GM23338 (cell line): ENCODE measurements around the gene ENPP1. TPM values are rescaled to one million over a fixed set of nuclear protein-coding genes. Genes with fewer than 3 reads are reported as not detected.

Experiments used
- ATAC-seq: fragments of 200-7000 bp; cut with Tn5 transposase; 3 replicates; pipeline ENCODE4 v1.9.1; 2020
- DNase-seq: peaks from one replicate; pipeline ENCODE4 v3.0.0-alpha.2; 2015; ENCODE audit warnings: low spot score
- H2AFZ ChIP-seq: fragments of 200-600 bp; sonication (generic); 2 replicates; pipeline ENCODE4 v1.8.0; 2016; ENCODE audit warnings: antibody characterized with exemption, mild to moderate bottlenecking, moderate library complexity
- H3F3A ChIP-seq: fragments of 200-600 bp; sonication (generic); replicated peaks from 2 replicates; pipeline ENCODE4 v1.8.0; 2017; ENCODE audit warnings: antibody characterized with exemption, mixed run types, low read depth
- H3K27ac ChIP-seq: fragments of 200-600 bp; sonication (generic); 2 replicates; pipeline ENCODE4 v1.6.1; 2016; ENCODE audit warnings: low read depth
- H3K27me3 ChIP-seq: fragments of 200-600 bp; sonication (generic); 2 replicates; pipeline ENCODE4 v1.8.0; 2016; ENCODE audit warnings: mild to moderate bottlenecking, mixed run types, moderate library complexity; ENCODE audit not compliant: insufficient read depth
- H3K36me3 ChIP-seq: fragments of 200-600 bp; sonication (generic); 2 replicates; pipeline ENCODE4 v1.8.0; 2016; ENCODE audit warnings: mild to moderate bottlenecking; ENCODE audit not compliant: insufficient read depth
- H3K4me1 ChIP-seq: fragments of 200-600 bp; sonication (generic); 2 replicates; pipeline ENCODE4 v1.8.0; 2016; ENCODE audit warnings: mild to moderate bottlenecking, moderate library complexity; ENCODE audit not compliant: insufficient read depth
- H3K4me2 ChIP-seq: fragments of 200-600 bp; sonication (generic); 2 replicates; pipeline ENCODE4 v1.7.1; 2017; ENCODE audit warnings: mixed run types
- H3K4me3 ChIP-seq: fragments of 200-600 bp; sonication (generic); 2 replicates; pipeline ENCODE4 v1.6.1; 2016; ENCODE audit warnings: mixed run types
- H3K79me2 ChIP-seq: fragments of 200-600 bp; sonication (generic); replicated peaks from 2 replicates; pipeline ENCODE4 v1.8.0; 2017; ENCODE audit warnings: mild to moderate bottlenecking; ENCODE audit not compliant: insufficient read depth
- H3K9me2 ChIP-seq: fragments of 200-600 bp; sonication (generic); 2 replicates; pipeline ENCODE4 v1.8.0; 2017; ENCODE audit not compliant: insufficient read depth
- H4K20me1 ChIP-seq: fragments of 200-600 bp; sonication (generic); replicated peaks from 2 replicates; pipeline ENCODE4 v1.8.0; 2017; ENCODE audit warnings: mild to moderate bottlenecking; ENCODE audit not compliant: insufficient read depth
- H3K27ac Mint-ChIP-seq: 2 replicates; pipeline ENCODE4 v1.8.0; 2020; ENCODE audit warnings: inconsistent platforms, mild to moderate bottlenecking, moderate library complexity, mixed read lengths
- H3K27me3 Mint-ChIP-seq: 3 replicates; pipeline ENCODE4 v1.8.0; 2022; ENCODE audit warnings: low read depth, mild to moderate bottlenecking, moderate library complexity, mixed read lengths, inconsistent platforms; ENCODE audit not compliant: insufficient read depth, poor library complexity
- H3K36me3 Mint-ChIP-seq: 3 replicates; pipeline ENCODE4 v1.8.0; 2021; ENCODE audit warnings: low read depth, mild to moderate bottlenecking, inconsistent platforms, moderate library complexity, mixed read lengths
- H3K4me1 Mint-ChIP-seq: 3 replicates; pipeline ENCODE4 v1.8.0; 2020; ENCODE audit warnings: mild to moderate bottlenecking, inconsistent platforms, mixed read lengths
- H3K4me3 Mint-ChIP-seq: 3 replicates; pipeline ENCODE4 v1.8.0; 2021; ENCODE audit warnings: moderate library complexity, mild to moderate bottlenecking, inconsistent platforms, mixed read lengths
- H3K9me3 Mint-ChIP-seq: 3 replicates; pipeline ENCODE4 v1.8.0; 2020; ENCODE audit warnings: moderate library complexity, mild to moderate bottlenecking, inconsistent platforms, mixed read lengths
- ETS1 ChIP-seq: IDR thresholded peaks from 2 replicates; pipeline ENCODE4 v1.6.1; 2016; ENCODE audit warnings: antibody characterized with exemption
- ZNF331 ChIP-seq: fragments of 250-450 bp; sonication (Bioruptor Pico); IDR thresholded peaks from 2 replicates; pipeline ENCODE4 v1.5.0; 2020; ENCODE audit warnings: low read depth, mild to moderate bottlenecking, moderate library complexity
- polyA plus RNA-seq: library from polyadenylated mRNA; unstranded; fragments of >200 nt; fragmentation: Nextera tagmentation; extraction: Ambion mirVana; gene quantifications from 2 replicates; pipeline ENCODE4 v1.2.1, GENCODE V29; 2016
- total RNA-seq: library from RNA; depleted of rRNA; stranded (reverse); fragments of >200 nt; shearing (Covaris generic); gene quantifications from 2 replicates; pipeline ENCODE4 v1.2.3, GENCODE V29; 2014
- TF ChIP-seq, protein P1 (sequence below): IDR thresholded peaks from one replicate; pipeline ENCODE4 v1.6.1; 2018; ENCODE audit warnings: antibody characterized with exemption; ENCODE audit not compliant: unreplicated experiment
- TF ChIP-seq, protein P2 (sequence below), 2 experiments: fragments of 200-600 bp in 1 of 2; sonication (generic) in 1 of 2; conservative IDR thresholded peaks; 2 replicates each; pipeline versions ENCODE4 v1.5.1 to v1.6.1; 2016 to 2017; ENCODE audit warnings: antibody characterized with exemption in 2 of 2, low read depth in 2 of 2, mild to moderate bottlenecking in 2 of 2, moderate library complexity in 1 of 2

The ENPP1 gene
- total and polyA plus RNA-seq, 2 experiments from 2014 or later, result 17.3 to 46.9 TPM

DNA sequence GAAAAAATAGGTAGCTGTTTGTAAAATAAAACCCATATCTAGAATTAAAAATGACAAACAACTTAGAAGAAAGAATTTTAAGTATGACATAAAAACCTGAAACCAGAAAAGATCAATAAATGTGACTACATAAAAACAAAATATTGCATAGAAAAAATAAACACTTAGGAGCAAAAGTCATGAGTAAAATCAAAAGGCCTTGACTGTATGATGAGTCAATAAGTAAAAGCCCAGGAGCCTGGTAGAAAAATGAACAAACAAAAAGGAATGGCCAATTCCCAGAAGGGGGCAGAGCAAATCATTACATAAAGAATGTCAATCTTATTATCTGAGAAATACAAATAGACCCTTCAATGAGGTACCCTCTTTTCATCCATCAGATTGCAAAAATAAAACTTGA lies 20.7 kb upstream of the ENPP1 start (continued):
- TF ChIP-seq, protein P1, sequence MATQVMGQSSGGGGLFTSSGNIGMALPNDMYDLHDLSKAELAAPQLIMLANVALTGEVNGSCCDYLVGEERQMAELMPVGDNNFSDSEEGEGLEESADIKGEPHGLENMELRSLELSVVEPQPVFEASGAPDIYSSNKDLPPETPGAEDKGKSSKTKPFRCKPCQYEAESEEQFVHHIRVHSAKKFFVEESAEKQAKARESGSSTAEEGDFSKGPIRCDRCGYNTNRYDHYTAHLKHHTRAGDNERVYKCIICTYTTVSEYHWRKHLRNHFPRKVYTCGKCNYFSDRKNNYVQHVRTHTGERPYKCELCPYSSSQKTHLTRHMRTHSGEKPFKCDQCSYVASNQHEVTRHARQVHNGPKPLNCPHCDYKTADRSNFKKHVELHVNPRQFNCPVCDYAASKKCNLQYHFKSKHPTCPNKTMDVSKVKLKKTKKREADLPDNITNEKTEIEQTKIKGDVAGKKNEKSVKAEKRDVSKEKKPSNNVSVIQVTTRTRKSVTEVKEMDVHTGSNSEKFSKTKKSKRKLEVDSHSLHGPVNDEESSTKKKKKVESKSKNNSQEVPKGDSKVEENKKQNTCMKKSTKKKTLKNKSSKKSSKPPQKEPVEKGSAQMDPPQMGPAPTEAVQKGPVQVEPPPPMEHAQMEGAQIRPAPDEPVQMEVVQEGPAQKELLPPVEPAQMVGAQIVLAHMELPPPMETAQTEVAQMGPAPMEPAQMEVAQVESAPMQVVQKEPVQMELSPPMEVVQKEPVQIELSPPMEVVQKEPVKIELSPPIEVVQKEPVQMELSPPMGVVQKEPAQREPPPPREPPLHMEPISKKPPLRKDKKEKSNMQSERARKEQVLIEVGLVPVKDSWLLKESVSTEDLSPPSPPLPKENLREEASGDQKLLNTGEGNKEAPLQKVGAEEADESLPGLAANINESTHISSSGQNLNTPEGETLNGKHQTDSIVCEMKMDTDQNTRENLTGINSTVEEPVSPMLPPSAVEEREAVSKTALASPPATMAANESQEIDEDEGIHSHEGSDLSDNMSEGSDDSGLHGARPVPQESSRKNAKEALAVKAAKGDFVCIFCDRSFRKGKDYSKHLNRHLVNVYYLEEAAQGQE, result no peak
- TF ChIP-seq ZNF331, result no peak

DNA sequence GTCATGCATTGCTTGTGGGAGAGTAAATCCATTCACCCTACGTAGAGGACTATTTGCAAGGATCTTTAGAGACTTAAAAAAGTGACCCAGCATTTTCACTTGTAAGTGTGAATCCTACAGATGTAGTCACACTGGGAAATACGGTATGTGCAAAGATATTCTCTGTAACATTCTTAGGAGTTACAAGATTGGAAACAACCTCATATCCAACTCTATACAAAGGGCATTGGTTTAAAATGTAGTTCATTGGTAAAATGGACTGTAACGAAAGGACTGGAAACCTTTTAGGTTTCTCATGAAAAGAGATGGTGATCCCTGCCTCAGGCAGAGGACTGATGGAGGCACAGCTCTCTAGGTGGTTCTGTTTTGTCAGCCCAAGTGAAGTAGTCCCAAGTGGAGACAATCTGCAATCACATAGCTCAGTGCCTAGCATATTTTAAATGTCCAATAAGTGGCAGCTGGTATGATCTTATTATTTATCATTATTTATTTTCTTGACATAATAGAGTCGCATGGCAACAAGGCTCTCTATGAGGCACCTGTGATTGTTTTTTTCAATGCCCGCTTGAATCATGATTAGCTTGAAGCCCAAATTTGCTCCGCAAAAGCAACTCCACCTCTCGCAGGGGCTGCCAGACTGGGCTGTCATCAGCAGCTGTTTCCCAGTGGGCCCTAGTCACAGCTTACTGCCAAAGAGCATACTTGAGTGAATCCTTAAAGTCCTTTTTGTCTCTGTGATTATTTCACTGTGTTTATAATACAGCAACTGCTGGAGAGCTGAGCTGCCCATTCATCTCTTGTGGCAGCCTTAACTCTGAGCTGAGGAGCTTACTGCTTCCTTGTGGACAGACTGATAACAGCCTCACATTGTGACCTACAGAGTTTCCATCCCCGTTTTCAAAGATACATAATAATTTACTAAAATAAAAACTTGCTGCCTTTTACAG lies 19.8 kb upstream of the ENPP1 start:
- peak; percentile 17 for DNase-seq
- Mint-ChIP-seq H3K9me3 (no peaks in the 10 kb centered on the region), H3K36me3 (no peaks in the 10 kb centered on the region), H3K4me1 (peaks cover 10% of the 10 kb centered on the region; the same call in 2 of the 3 replicates), H3K27me3 (no peaks in the 10 kb centered on the region), H3K27ac (no peak overlapping the region), H3K4me3 (no peak overlapping the region)
- Histone ChIP-seq H3K27ac (no peak overlapping the region), H3K27me3 (no peaks in the 10 kb centered on the region), H3F3A (no peaks in the 10 kb centered on the region), H3K4me1 (peaks cover 11% of the 10 kb centered on the region; the same call in 1 of the 2 replicates), H3K9me2 (peaks cover 9% of the 10 kb centered on the region; the same call in 1 of the 2 replicates), H3K79me2 (no peaks in the 10 kb centered on the region), H3K4me2 (no peak overlapping the region), H3K36me3 (no peaks in the 10 kb centered on the region), H2AFZ (peak overlapping the region; percentile 82), H4K20me1 (no peaks in the 10 kb centered on the region), H3K4me3 (no peak overlapping the region)
- TF ChIP-seq, protein P2, sequence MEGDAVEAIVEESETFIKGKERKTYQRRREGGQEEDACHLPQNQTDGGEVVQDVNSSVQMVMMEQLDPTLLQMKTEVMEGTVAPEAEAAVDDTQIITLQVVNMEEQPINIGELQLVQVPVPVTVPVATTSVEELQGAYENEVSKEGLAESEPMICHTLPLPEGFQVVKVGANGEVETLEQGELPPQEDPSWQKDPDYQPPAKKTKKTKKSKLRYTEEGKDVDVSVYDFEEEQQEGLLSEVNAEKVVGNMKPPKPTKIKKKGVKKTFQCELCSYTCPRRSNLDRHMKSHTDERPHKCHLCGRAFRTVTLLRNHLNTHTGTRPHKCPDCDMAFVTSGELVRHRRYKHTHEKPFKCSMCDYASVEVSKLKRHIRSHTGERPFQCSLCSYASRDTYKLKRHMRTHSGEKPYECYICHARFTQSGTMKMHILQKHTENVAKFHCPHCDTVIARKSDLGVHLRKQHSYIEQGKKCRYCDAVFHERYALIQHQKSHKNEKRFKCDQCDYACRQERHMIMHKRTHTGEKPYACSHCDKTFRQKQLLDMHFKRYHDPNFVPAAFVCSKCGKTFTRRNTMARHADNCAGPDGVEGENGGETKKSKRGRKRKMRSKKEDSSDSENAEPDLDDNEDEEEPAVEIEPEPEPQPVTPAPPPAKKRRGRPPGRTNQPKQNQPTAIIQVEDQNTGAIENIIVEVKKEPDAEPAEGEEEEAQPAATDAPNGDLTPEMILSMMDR (conservative IDR thresholded peaks at IDR 0.05; ENCODE audit: low read depth in 2 of 2), result peak; percentile 25 to 44; a peak in 2 of 4 replicates
- no peak for TF ChIP-seq ETS1
- peak; percentile 80 for ATAC-seq
